Mesothelial cell of epicardium (in vitro differentiated cells): ENCODE results near the gene PPM1B. TPM values are rescaled to one million over a fixed set of nuclear protein-coding genes. Genes with fewer than 3 reads are reported as not detected.

Source experiments
- DNase-seq, 2 experiments: peaks; one replicate each; pipeline ENCODE4 v3.0.0; 2021; ENCODE audit warnings: low spot score in 2 of 2; ENCODE audit not compliant: unreplicated experiment in 2 of 2
- H3K27ac Mint-ChIP-seq: 2 replicates; pipeline ENCODE4 v1.8.0; 2021; ENCODE audit warnings: mixed read lengths
- H3K27me3 Mint-ChIP-seq: 2 replicates; pipeline ENCODE4 v1.8.0; 2021; ENCODE audit warnings: low read depth, mixed read lengths
- H3K36me3 Mint-ChIP-seq: 2 replicates; pipeline ENCODE4 v1.8.0; 2021; ENCODE audit warnings: mixed read lengths
- H3K4me1 Mint-ChIP-seq: 2 replicates; pipeline ENCODE4 v1.8.0; 2021; ENCODE audit warnings: mixed read lengths
- H3K4me3 Mint-ChIP-seq: 2 replicates; pipeline ENCODE4 v1.8.0; 2021; ENCODE audit warnings: mild to moderate bottlenecking, moderate library complexity, mixed read lengths
- H3K9me3 Mint-ChIP-seq: 2 replicates; pipeline ENCODE4 v1.8.0; 2021; ENCODE audit warnings: mixed read lengths
- total RNA-seq: library from RNA; stranded (reverse); gene quantifications from 3 replicates; pipeline ENCODE4 v1.2.1, GENCODE V29; 2021
- TF ChIP-seq, protein P1 (sequence below): fragments of 200-600 bp; sonication (generic); IDR thresholded peaks from one replicate; pipeline ENCODE4 v1.5.0; 2021; ENCODE audit warnings: antibody characterized with exemption; ENCODE audit not compliant: unreplicated experiment

Gene PPM1B
- total RNA-seq, 1 donor from 2014 or later = 36.4 TPM

DNA sequence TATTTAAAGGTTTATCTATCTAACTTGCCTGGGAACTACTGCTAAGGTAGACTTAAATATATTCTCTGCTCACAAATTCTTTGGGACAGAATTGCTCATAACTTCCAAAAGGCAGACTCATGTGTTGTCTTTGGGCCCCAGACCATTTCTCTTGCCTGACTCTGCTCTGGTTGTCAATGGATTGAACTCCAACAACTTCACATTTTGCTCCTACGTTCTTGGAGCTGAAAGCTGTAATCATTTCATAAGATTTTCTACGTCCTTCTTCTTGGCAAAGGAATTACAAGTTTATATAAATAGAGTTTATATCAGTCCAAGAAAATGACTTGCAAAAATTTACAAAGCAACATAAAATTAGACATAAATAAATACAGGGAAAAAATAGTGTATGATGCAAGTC lies 32.9 kb upstream of the PPM1B start:
- Mint-ChIP-seq H3K27me3 (no peaks in the 10 kb centered on the region), H3K9me3 (peaks cover 21% of the 10 kb centered on the region), H3K27ac (peak overlapping the region; percentile 88), H3K4me3 (no peak overlapping the region), H3K4me1 (peaks cover 10% of the 10 kb centered on the region), H3K36me3 (peaks cover 3% of the 10 kb centered on the region)
- TF ChIP-seq, protein P1, sequence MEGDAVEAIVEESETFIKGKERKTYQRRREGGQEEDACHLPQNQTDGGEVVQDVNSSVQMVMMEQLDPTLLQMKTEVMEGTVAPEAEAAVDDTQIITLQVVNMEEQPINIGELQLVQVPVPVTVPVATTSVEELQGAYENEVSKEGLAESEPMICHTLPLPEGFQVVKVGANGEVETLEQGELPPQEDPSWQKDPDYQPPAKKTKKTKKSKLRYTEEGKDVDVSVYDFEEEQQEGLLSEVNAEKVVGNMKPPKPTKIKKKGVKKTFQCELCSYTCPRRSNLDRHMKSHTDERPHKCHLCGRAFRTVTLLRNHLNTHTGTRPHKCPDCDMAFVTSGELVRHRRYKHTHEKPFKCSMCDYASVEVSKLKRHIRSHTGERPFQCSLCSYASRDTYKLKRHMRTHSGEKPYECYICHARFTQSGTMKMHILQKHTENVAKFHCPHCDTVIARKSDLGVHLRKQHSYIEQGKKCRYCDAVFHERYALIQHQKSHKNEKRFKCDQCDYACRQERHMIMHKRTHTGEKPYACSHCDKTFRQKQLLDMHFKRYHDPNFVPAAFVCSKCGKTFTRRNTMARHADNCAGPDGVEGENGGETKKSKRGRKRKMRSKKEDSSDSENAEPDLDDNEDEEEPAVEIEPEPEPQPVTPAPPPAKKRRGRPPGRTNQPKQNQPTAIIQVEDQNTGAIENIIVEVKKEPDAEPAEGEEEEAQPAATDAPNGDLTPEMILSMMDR = no peak
- no peak for DNase-seq

DNA sequence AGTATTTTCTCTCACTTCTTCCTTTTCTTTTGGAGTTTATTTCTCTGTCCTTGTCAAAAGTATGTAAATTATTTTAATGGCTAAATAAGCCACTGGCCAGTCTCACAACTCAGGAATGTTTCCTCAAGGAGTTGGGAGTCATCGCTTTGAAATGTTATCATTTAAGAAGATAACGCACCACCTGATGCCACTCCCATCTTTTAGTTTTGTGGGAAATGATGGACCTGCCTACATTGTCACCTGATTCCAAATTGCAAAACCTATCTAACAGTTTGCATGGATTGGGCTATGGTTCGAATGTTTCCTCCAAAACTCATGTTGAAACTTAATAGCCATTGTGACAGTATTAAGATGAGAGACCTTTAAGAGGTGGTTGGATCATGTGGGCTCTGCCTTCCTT lies 32.4 kb upstream of the PPM1B start:
- TF ChIP-seq, protein P1 = no peak
- peak overlapping the region; percentile 88 for H3K27ac Mint-ChIP-seq

DNA sequence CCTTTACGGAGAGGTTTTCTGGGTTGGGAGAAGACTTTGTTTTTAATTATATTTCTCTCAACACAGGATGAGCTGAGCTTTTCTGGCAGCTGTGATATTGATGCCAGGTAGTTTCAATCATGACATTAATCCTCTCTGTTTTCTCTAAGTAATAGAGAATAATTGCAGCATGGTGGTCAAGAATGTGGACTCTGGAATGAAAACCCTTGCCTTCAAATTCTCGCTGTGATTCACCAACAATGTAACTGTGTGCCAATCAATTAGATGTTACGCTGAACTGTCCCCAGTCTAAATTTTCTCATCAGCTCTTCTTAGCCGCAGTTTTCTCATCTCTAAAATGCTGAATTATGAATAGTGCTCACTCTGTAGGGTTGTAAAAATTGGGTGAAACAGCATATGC lies 31.6 kb upstream of the PPM1B start:
- H3K4me1 Mint-ChIP-seq = peaks cover 10% of the 10 kb centered on the region
- TF ChIP-seq, protein P1 = no peak
- peaks cover 3% of the 10 kb centered on the region for H3K36me3 Mint-ChIP-seq
- H3K27ac Mint-ChIP-seq = no peak overlapping the region
- H3K9me3 Mint-ChIP-seq = peaks cover 13% of the 10 kb centered on the region
- no peak overlapping the region for H3K4me3 Mint-ChIP-seq
- H3K27me3 Mint-ChIP-seq = no peaks in the 10 kb centered on the region
- DNase-seq = no peak

More for the DNA sequence above, 32.4 kb upstream of the PPM1B start:
- H3K4me1 Mint-ChIP-seq = peaks cover 10% of the 10 kb centered on the region
- H3K9me3 Mint-ChIP-seq = peaks cover 18% of the 10 kb centered on the region
- no peaks in the 10 kb centered on the region for H3K27me3 Mint-ChIP-seq
- no peak for DNase-seq
- H3K4me3 Mint-ChIP-seq = no peak overlapping the region
- H3K36me3 Mint-ChIP-seq = peaks cover 3% of the 10 kb centered on the region

DNA sequence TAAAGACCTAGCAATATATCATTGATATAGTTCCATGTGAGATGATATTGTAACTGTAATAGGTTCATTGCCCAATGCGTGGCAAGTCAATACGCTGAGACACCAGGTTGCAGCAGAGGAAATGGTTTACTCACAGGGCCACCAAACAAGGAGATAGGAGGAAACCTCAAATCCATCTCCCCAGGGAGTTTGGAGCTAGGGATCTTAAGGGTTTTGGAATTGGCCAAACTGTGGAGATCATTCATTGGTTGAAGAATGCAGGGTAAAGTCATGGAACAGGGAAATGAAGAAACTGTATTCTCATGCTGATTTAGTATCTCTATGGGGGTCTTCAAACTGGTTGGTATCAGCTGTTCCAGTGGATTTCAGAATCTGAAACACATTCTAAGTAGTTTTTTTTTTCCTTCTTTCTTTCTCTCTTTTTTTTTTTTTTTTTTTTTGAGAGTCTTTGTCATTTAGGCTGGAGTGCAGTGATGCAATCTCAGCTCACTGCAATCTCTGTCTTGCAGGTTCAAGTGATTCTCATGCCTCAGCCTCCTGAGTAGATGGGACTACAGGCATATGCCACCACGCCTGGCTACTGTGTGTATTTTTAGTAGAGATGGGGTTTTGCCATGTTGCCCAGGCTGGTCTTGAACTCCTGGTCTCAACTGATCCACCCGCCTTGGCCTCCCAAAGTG lies 30.7 kb upstream of the PPM1B start:
- Mint-ChIP-seq H3K4me3 (no peak overlapping the region), H3K36me3 (peaks cover 3% of the 10 kb centered on the region), H3K27ac (no peak overlapping the region), H3K9me3 (peaks cover 7% of the 10 kb centered on the region), H3K4me1 (peaks cover 10% of the 10 kb centered on the region), H3K27me3 (no peaks in the 10 kb centered on the region)
- TF ChIP-seq, protein P1 = no peak
- no peak for DNase-seq

DNA sequence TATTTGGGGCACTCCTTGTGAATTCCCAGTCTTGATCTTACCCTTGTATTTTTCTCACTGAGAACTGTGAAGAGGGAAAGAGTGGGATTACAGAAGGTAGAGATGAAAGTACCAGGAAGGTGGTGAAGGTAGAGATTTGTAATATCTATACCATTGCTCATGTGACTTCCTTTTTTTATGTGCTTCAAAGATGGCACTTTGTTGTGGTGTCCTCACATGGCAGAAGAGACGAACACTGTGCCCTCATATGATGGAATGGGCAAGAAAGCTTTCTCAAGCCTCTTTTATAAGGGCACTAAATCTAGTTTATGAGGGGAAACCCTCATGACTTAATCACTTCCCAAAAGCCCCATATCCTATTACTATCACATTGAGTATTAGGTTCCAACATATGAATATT lies 28.9 kb upstream of the PPM1B start:
- TF ChIP-seq, protein P1 = no peak
- DNase-seq = no peak
- Mint-ChIP-seq H3K27ac (no peak overlapping the region), H3K27me3 (no peaks in the 10 kb centered on the region), H3K4me3 (no peak overlapping the region), H3K4me1 (peaks cover 19% of the 10 kb centered on the region), H3K36me3 (no peaks in the 10 kb centered on the region), H3K9me3 (no peaks in the 10 kb centered on the region)
